GM12878 (cell line): ENCODE results near the gene CSF3R. TPM values are rescaled to one million over a fixed set of nuclear protein-coding genes. Genes with fewer than 3 reads are reported as not detected.

Experiments
- ATAC-seq: fragments of 200-7000 bp; cut with Tn5 transposase; 3 replicates; pipeline ENCODE4 v1.9.1; 2020; ENCODE audit warnings: mild to moderate bottlenecking, moderate library complexity
- BruUV-seq: library from RNA; stranded (reverse); fragments of 400-500 nt; replicated peaks from 2 replicates; lab custom pipeline; 2021; lab: Mats Ljungman, UMichigan
- CTCF ChIA-PET: fragments of 300-600 bp; sonication (Branson Sonifier 250); formaldehyde crosslinking; extraction: SDS; loops from one replicate; lab custom pipeline; 2021; ENCODE audit warnings: inconsistent platforms; lab: Yijun Ruan, JAX
- POLR2A ChIA-PET: fragments of 350-600 bp; formaldehyde crosslinking; extraction: SDS; loops from one replicate; lab custom pipeline; 2021; ENCODE audit warnings: inconsistent platforms; lab: Charles Lee
- RAD21 ChIA-PET: fragments of 300-600 bp; sonication (Branson Sonifier 250); formaldehyde crosslinking; loops from one replicate; lab custom pipeline; 2023; ENCODE audit warnings: antibody characterized with exemption; ENCODE audit not compliant: unreplicated experiment; lab: Charles Lee
- SMC1A ChIA-PET: fragments of 300-600 bp; sonication (Branson Sonifier 250); formaldehyde crosslinking; loops from one replicate; lab custom pipeline; 2023; ENCODE audit not compliant: unreplicated experiment, uncharacterized antibody; lab: Charles Lee
- DNase-seq: peaks from one replicate; pipeline ENCODE4 v3.0.0-alpha.2; 2011; ENCODE audit warnings: low read depth, low spot score
- FAIRE-seq: peaks from 3 replicates; lab custom pipeline; 2011; peaks lifted over from hg19 to GRCh38; lab: Jason Lieb, UNC
- H2AFZ ChIP-seq: 2 replicates; pipeline ENCODE4 v1.6.0; 2011; ENCODE audit warnings: low read depth, low read length, control low read depth; ENCODE audit not compliant: control insufficient read depth
- H3K27ac ChIP-seq: 2 replicates; pipeline ENCODE4 v1.5.1; 2011; ENCODE audit warnings: control low read depth; ENCODE audit not compliant: control insufficient read depth, insufficient read depth
- H3K27me3 ChIP-seq, 2 experiments: replicated peaks in 1 of 2; 2 replicates each; pipeline versions ENCODE4 v1.6.0 to v1.6.1; 2011; ENCODE audit warnings: low read length in 1 of 2; ENCODE audit not compliant: control insufficient read depth in 2 of 2, insufficient read depth in 2 of 2
- H3K36me3 ChIP-seq, 2 experiments: 2 replicates each; pipeline ENCODE4 v1.5.1; 2011; ENCODE audit warnings: low read length in 1 of 2; ENCODE audit not compliant: control insufficient read depth in 2 of 2, insufficient read depth in 2 of 2
- H3K4me1 ChIP-seq: 2 replicates; pipeline ENCODE4 v1.6.1; 2011; ENCODE audit warnings: mild to moderate bottlenecking, low read length, moderate library complexity, mixed read lengths; ENCODE audit not compliant: control insufficient read depth, insufficient read depth
- H3K4me2 ChIP-seq: 2 replicates; pipeline ENCODE4 v1.6.0; 2011; ENCODE audit warnings: control low read depth; ENCODE audit not compliant: control insufficient read depth, insufficient read depth
- H3K4me3 ChIP-seq: fragments of 200-600 bp; sonication (generic); 2 replicates; pipeline ENCODE4 v1.5.1; 2016
- H3K79me2 ChIP-seq: 2 replicates; pipeline ENCODE4 v1.6.0; 2011; ENCODE audit warnings: low read length; ENCODE audit not compliant: control insufficient read depth, insufficient read depth
- H3K9ac ChIP-seq: 2 replicates; pipeline ENCODE4 v1.8.0; 2011; ENCODE audit warnings: low read length, control low read depth, mixed read lengths; ENCODE audit not compliant: control insufficient read depth, insufficient read depth
- H3K9me3 ChIP-seq: replicated peaks from 3 replicates; pipeline ENCODE4 v1.5.1; 2011; ENCODE audit warnings: mild to moderate bottlenecking, low read length; ENCODE audit not compliant: control insufficient read depth, insufficient read depth
- H4K20me1 ChIP-seq: 2 replicates; pipeline ENCODE4 v1.6.0; 2011; ENCODE audit not compliant: control insufficient read depth, insufficient read depth
- CEBPB ChIP-seq, 2 experiments: fragments of 150-350 bp in 1 of 2; IDR thresholded peaks; 2 replicates each; pipeline ENCODE4 v1.6.1; 2012 to 2014; ENCODE audit warnings: low read depth in 2 of 2, low read length in 2 of 2, borderline replicate concordance in 1 of 2, inconsistent platforms in 1 of 2
- CUX1 ChIP-seq: IDR thresholded peaks from 2 replicates; pipeline ENCODE4 v1.6.1; 2012; ENCODE audit warnings: improper control_type of control experiment, low read depth, low read length; ENCODE audit not compliant: insufficient replicate concordance
- DPF2 ChIP-seq: fragments of 450-650 bp; IDR thresholded peaks from 2 replicates; pipeline ENCODE4 v1.6.1; 2017; ENCODE audit warnings: mild to moderate bottlenecking
- EGR1 ChIP-seq, 2 experiments: IDR thresholded peaks; 1 replicate in 1 of 2; 2 replicates in 1 of 2; pipeline ENCODE4 v1.6.1; 2011 to 2012; ENCODE audit warnings: low read depth in 2 of 2, low read length in 2 of 2, borderline replicate concordance in 1 of 2, mild to moderate bottlenecking in 1 of 2, moderate library complexity in 1 of 2
- EZH2 ChIP-seq: IDR thresholded peaks from 2 replicates; pipeline ENCODE4 v1.6.1; 2012; ENCODE audit warnings: low read depth, mild to moderate bottlenecking, control low read depth, inconsistent platforms, low read length, borderline replicate concordance; ENCODE audit not compliant: control insufficient read depth
- KLF5 ChIP-seq: fragments of 450-650 bp; IDR thresholded peaks from 2 replicates; pipeline ENCODE4 v1.6.1; 2014; ENCODE audit warnings: mild to moderate bottlenecking; ENCODE audit not compliant: partially characterized antibody
- NR2F1 ChIP-seq: fragments of 450-650 bp; conservative IDR thresholded peaks from 2 replicates; pipeline ENCODE4 v1.6.1; 2017; ENCODE audit warnings: mild to moderate bottlenecking
- POLR2AphosphoS5 ChIP-seq: IDR thresholded peaks from 2 replicates; pipeline ENCODE4 v1.6.1; 2011; ENCODE audit warnings: mild to moderate bottlenecking, low read length, inconsistent platforms
- REST ChIP-seq: IDR thresholded peaks from 2 replicates; pipeline ENCODE4 v1.6.1; 2012; ENCODE audit warnings: mild to moderate bottlenecking, low read depth, low read length
- STAT3 ChIP-seq: IDR thresholded peaks from 2 replicates; pipeline ENCODE4 v1.6.1; 2011; ENCODE audit warnings: low read depth, low read length, improper control_type of control experiment
- SUPT20H ChIP-seq: IDR thresholded peaks from 2 replicates; pipeline ENCODE4 v1.6.1; 2011; ENCODE audit warnings: low read depth, mild to moderate bottlenecking, low read length, moderate library complexity, borderline replicate concordance; ENCODE audit not compliant: control insufficient read depth
- USF2 ChIP-seq: IDR thresholded peaks from 2 replicates; pipeline ENCODE4 v1.6.1; 2011; ENCODE audit warnings: low read depth, low read length, improper control_type of control experiment, borderline replicate concordance
- ZNF207 ChIP-seq: fragments of 450-650 bp; IDR thresholded peaks from 2 replicates; pipeline ENCODE4 v1.6.1; 2014; ENCODE audit warnings: antibody characterized with exemption, mild to moderate bottlenecking, borderline replicate concordance
- ZNF622 ChIP-seq: fragments of 450-650 bp; IDR thresholded peaks from 2 replicates; pipeline ENCODE4 v1.6.1; 2017; ENCODE audit warnings: mild to moderate bottlenecking, inconsistent platforms
- ZSCAN29 ChIP-seq: fragments of 450-650 bp; IDR thresholded peaks from 2 replicates; pipeline ENCODE4 v1.6.1; 2017; ENCODE audit warnings: mild to moderate bottlenecking, moderate library complexity
- WGBS: methylation state at CpG from one replicate; pipeline ENCODE4 v1.1.6; 2016; ENCODE audit warnings: low lambda C conversion rate; ENCODE audit not compliant: insufficient replicate concordance, insufficient coverage; ENCODE audit errors: missing lambda C conversion rate; 5-methylcytosine and 5-hydroxymethylcytosine counted together
- in situ Hi-C: fragments of 300-500 bp; cut with MboI; formaldehyde crosslinking; loops from 9 replicates; pipeline ENCODE4 v1.14.3; 2018; ENCODE audit warnings: mixed read lengths
- intact Hi-C: fragments of 100-400 bp; cut with micrococcal nuclease; formaldehyde crosslinking; loops from one replicate; pipeline ENCODE4 v1.14.2; 2022; ENCODE audit not compliant: unreplicated experiment
- polyA plus RNA-seq, 11 experiments: library from polyadenylated mRNA; depleted of rRNA in 4 of 11; unstranded in 6 of 11; stranded (reverse) in 5 of 11; fragments of >200 nt; fragmentation: Nextera tagmentation in 4 of 11; fragmentation: Illumina TruSeq in 1 of 11; extraction: Ambion mirVana in 4 of 11; extraction: Trizol in 1 of 11; gene quantifications; 1 replicate in 1 of 11; 2 replicates in 10 of 11; pipeline versions ENCODE4 v1.2.1 to v1.2.3, GENCODE V29; 2011 to 2016; ENCODE audit warnings: inconsistent platforms in 2 of 11, missing spikeins in 2 of 11, low read depth in 1 of 11
- total RNA-seq, 4 experiments: library from RNA; depleted of rRNA in 3 of 4; stranded (reverse); fragments of >200 nt in 3 of 4; fragmentation: Illumina TruSeq in 1 of 4; extraction: Trizol in 1 of 4; gene quantifications; 2 replicates each; pipeline versions ENCODE4 v1.2.1 to v1.2.3, GENCODE V29; 2013 to 2021

CSF3R gene
- total and polyA plus RNA-seq, 10 of the 15 experiments (the other 5 are each of a cell fraction or from before 2014, with no cell fraction given): 0.13 TPM; not detected in 9

- Histone ChIP-seq H3K36me3 (no peaks in the 10 kb centered on the region), H3K9me3 (no peaks in the 10 kb centered on the region; the same call in 2 of the 3 replicates), H3K9ac (no peak overlapping the region), H3K4me1 (peaks cover 6% of the 10 kb centered on the region; the same call in 1 of the 2 replicates), H3K4me2 (no peak overlapping the region), H4K20me1 (no peaks in the 10 kb centered on the region), H2AFZ (no peak overlapping the region), H3K79me2 (no peaks in the 10 kb centered on the region), H3K27ac (no peak overlapping the region), H3K27me3 (no peaks in the 10 kb centered on the region), H3K4me3 (no peak overlapping the region)
- in situ Hi-C loops (no loop called here), intact Hi-C loops (no loop called here)
- ChIA-PET POLR2A (interaction anchor here (0.5 to 1.1 kb wide), 2 partner anchors 22 to 115 kb away, joined by 4 read pairs; no protein-coding TSS in a partner anchor), CTCF (interaction anchor here (3.7 to 4.4 kb wide), 3 partner anchors 51 to 268 kb away, joined by 18 to 59 read pairs (median 28); partner anchors contain the start of gene TRAPPC3), SMC1A (interaction anchor here (1.8 to 2.9 kb wide), 3 partner anchors 69 to 268 kb away, joined by 3 to 16 read pairs (median 13); partner anchors contain the start of gene TRAPPC3), RAD21 (interaction anchor here (1.3 kb wide), 2 partner anchors 31 to 75 kb away, joined by 4 read pairs; no protein-coding TSS in a partner anchor)
- WGBS: 76% methylated on average over 9 of the region's 9 CpGs
- DNase-seq (no peak), FAIRE-seq (no peak), ATAC-seq (no peak)
- no TSS peak for BruUV-seq
- TF ChIP-seq CEBPB (IDR thresholded peaks at IDR 0.05; ENCODE audit: borderline replicate concordance in 1 of 2, low read depth in 2 of 2, low read length in 2 of 2) (no peak), SUPT20H (no peak), EZH2 (no peak), POLR2AphosphoS5 (no peak), ZNF622 (no peak), ZNF207 (no peak), STAT3 (no peak), NR2F1 (no peak), KLF5 (no peak), ZSCAN29 (no peak), REST (no peak), CUX1 (no peak), DPF2 (no peak), EGR1 (IDR thresholded peaks at IDR 0.05; ENCODE audit: borderline replicate concordance in 1 of 2, low read depth in 2 of 2, low read length in 2 of 2) (no peak), USF2 (no peak)
Observed at GRCh38 chr1:36417931-36418330, 64.8 kb downstream of the CSF3R start.
